Anterior cingulate cortex (tissue), 58 donors: ENCODE data around the gene MAGEA2.
"Not testable (repeated sequence)": the region's sequence is repeated elsewhere in the genome, so short reads cannot be mapped to it uniquely, and the experiment has no call there.

Experiments
- DNase-seq, 58 donors: peaks; one replicate each; lab custom pipeline; 2025; lab: John Stamatoyannopoulos, UW

The MAGEA2 gene

DNA sequence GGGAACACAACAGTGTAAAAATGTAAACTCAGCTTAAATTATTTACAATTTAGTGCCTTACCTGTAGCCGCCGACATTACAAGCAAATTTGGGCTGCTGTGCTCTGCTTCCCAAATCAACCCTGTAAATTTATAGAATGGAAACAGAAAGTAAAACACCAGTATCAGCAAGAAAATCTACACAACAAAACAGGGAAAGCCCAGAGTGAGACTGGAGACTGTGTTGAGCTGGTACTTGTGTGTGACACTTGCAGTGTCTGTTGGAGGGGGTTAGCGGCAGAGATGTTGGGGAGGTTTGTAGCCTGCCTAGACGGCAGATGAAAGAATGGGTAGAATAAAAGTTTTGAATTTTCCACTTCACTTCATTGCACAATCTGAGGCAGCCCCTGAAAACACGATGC lies 40.4 kb downstream of the MAGEA2 start:
- not testable (repeated sequence) for DNase-seq

DNA sequence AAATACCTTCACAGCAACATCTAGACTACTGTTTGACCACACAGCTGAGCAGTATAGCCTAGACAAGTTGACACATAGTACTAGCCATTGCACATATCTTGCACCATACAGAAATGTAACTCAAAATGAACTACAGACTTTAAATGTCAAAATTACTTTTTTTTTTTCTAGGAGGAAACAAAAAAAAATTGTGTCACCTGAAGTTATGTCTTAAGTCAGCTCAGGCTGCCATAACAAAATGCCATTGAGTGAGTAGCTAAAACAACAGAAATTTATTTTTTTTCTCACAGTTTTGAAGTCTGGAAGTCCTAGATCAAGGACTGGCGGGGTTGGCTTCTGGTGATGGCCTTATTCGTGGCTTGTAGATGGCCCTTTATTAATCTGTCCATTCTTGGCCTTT lies 44.5 kb downstream of the MAGEA2 start, which contains the start of gene CSAG2:
Gene CSAG2, minus strand, starts transcription at position 101 of the 400 bp plus-strand sequence. CDS start 161 bp downstream, outside the sequence.
- DNase-seq = not testable (repeated sequence)

DNA sequence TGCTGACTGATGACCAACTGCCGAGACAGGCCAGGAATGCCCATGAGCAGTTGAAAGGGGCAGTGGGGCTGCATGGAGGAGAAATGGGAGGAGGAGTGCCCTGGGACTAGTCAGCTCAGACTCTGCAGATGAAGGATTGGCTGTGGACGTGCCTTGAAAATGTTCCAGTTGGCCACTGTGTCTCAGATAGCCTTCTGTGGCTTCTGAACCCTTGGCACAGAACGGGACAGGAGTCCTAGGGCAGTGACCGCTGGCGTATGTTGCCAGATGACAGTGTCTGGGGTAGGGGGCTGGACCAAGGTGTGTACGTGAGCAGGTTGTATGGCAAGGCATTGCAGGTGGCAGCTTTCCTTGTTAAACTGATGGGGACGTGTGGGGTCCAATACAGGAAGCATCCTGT lies 47.1 kb downstream of the MAGEA2 start:
- not testable (repeated sequence) for DNase-seq

GRCh38 chrX:152700390-152700789 lies 53.3 kb downstream of the MAGEA2 start:
- not testable (repeated sequence) for DNase-seq
